Hepatocyte (in vitro differentiated cells): ENCODE measurements around the gene STK17A.

ENCODE experiments used
- EZH2 ChIP-seq: fragments of 200-600 bp; sonication (generic); IDR thresholded peaks from 2 replicates; pipeline ENCODE4 v1.6.1; 2016; ENCODE audit warnings: antibody characterized with exemption, mild to moderate bottlenecking, borderline replicate concordance
- TF ChIP-seq, protein P1 (sequence below): fragments of 200-600 bp; sonication (generic); IDR thresholded peaks from 2 replicates; pipeline ENCODE4 v1.5.1; 2016; ENCODE audit warnings: antibody characterized with exemption, mild to moderate bottlenecking; ENCODE audit not compliant: poor library complexity

DNA sequence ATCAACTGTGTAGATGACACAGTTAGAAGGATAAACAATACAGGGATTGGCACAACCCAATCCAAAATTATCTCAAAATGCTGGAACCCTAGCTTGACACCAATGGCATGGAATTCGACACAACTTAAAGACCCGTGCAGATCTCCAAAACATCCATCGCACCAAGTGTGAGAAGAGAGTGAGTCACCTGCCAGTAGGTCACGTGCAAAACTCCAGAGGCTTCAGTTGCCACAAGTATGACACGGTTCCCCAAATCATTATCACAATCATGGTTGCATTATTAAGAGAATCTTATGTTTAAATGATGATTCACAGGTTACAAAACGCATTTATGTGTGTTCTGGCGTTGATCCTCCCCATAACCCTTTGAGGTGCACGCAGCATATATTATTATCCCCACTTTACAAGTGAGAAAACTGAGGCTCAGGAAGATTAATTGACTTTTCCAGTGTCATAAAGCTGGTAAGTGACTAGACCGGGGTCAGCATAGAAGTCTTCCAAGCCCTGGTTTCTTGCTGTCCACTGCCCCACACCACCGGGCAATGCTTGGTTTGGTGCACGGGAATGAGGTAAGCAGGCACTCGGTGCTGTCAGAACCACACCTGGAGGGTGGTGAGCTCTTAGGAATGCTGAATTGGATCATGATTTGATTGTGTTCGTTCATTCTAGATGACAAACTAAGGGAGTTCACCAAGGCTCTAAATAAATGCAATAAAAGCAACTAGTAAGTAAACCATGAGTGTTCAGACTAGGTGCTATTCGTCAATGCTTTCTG lies 23.6 kb upstream of the STK17A start:
- TF ChIP-seq, protein P1, sequence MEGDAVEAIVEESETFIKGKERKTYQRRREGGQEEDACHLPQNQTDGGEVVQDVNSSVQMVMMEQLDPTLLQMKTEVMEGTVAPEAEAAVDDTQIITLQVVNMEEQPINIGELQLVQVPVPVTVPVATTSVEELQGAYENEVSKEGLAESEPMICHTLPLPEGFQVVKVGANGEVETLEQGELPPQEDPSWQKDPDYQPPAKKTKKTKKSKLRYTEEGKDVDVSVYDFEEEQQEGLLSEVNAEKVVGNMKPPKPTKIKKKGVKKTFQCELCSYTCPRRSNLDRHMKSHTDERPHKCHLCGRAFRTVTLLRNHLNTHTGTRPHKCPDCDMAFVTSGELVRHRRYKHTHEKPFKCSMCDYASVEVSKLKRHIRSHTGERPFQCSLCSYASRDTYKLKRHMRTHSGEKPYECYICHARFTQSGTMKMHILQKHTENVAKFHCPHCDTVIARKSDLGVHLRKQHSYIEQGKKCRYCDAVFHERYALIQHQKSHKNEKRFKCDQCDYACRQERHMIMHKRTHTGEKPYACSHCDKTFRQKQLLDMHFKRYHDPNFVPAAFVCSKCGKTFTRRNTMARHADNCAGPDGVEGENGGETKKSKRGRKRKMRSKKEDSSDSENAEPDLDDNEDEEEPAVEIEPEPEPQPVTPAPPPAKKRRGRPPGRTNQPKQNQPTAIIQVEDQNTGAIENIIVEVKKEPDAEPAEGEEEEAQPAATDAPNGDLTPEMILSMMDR: no peak
- no peak for TF ChIP-seq EZH2
